GM19463 (cell line): ENCODE measurements around the gene SLC24A3.
A peak's percentile ranks its signal among the peaks of the same experiment; 100 is the strongest.
"Not testable (repeated sequence)": the region's sequence is repeated elsewhere in the genome, so short reads cannot be mapped to it uniquely, and the experiment has no call there.

Experiments
- ATAC-seq: cut with Tn5 transposase; IDR thresholded peaks from one replicate; pipeline ENCODE4 v1.9.1; 2021; ENCODE audit warnings: mild to moderate bottlenecking, moderate library complexity; ENCODE audit not compliant: unreplicated experiment

Gene SLC24A3

DNA sequence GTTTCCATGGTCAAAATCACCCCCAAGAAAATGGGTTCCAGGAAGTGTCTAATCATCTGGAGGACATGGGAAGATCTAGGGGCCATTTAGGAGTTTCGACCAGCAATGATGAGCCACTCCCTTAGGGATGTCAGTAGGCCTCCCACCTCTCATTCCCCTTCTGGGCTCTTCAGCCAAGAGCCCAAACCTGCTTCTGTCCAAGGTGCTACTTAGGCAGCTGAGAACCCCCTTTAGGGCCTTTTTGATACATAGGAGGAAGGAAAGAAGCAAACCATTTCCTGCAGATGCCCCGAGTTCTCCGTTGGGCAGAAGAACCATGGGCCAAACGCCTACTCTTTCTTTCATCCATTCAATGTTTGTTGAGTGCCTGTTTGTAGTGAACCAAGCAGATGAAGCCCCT, 404.2 kb downstream of the SLC24A3 start:
- no peak for ATAC-seq

DNA sequence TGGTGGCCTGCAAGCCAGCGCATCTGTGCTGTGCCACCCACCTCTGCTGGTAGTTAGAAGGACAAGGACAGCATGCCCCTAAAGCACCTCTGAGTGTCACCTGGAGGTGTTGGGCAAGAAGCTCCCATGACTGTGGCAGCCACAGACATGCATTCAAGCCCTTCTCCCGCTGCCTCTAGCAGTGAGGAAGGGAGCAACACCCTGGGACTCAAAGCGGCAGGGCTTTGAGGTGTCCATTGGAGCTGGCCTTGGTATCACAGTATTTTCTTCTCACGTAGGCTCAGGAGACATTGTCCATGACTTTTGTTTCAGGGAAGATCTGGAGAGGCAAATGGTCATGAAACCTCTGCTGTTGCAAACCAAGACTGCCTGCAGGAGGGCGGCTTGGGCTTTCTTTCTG, 404.8 kb downstream of the SLC24A3 start:
- no peak for ATAC-seq

DNA sequence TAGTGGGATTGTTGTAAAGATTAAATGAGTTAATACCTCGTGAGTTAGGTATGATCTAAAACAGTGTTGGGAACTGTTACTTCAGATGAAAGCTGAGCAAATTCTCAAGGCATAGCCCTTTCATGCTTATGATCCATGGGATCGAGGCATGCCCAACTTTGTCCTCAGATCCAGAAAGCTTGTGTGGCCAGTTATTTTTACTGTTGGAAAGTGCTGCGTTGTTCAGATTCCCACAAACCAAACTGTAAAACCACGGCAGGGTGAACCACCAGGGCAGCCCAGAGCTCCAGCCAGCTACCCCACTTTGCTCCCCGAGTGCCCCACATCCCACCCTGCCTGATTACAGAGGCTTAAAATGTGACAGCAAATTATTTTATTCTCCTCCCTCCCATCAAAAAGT, 406.3 kb downstream of the SLC24A3 start:
- ATAC-seq = no peak

DNA sequence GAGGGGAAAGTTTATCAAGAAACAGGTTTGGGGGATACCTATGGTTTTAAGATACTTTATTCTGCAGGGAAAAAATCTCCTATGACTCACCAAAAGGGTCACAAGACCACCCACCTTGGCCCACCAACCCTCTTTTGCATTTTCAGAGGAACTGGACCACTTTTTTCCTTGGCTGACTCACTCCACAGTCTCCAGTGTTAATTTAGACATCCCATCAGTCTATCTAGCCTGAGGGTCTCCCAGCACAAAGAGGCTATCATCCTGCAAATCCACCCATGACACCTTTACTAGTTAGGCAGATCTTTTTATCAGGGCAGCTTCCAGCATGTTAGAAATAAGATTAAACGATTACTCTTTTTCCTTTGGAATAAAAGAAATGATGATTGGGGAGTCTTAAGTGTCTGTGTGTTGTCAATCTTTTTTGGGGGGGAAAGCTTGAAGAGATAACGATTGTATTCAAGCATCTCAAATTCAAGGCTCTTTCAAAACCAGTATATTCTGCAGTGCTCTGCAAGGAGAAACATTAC, 407.5 kb downstream of the SLC24A3 start:
- no peak for ATAC-seq

DNA sequence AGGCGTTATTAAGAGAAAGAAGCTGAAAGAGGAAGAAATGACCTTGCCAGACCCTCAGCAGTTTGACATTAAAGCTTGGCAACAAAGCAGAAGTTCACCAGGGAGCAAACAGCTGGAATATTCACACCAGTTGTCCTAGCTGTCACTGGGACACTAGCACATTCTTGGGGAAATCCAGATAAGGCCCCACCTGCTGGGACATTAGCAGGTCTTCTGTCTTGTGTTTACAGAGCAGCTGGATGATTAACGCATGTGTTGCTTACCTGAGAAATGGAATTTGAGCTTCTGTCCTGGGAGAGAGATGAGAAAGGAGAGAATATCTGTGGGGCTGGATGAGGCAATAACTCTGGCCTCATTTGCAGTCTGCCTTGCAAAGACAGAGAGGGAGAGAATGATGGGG, 408.0 kb downstream of the SLC24A3 start:
- no peak for ATAC-seq

DNA sequence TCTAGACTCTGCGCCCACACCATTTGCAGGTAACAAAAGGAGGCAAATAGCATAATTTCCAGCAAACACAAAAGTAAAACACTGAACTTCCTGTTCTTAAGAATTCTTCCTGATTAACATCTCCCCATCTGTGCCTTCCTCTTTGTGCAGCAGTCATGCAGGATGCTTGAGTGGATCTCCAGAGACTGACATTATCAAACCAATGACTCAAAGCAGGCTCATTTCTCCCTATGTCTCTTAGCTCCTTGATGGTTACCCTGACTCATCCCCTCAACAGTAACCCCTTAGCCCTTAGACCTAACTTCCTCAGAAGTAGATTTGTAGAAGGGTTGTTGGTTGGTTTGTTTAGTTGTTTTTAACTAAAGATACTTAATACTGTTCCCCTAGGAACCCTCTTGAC, 408.6 kb downstream of the SLC24A3 start:
- no peak for ATAC-seq

DNA sequence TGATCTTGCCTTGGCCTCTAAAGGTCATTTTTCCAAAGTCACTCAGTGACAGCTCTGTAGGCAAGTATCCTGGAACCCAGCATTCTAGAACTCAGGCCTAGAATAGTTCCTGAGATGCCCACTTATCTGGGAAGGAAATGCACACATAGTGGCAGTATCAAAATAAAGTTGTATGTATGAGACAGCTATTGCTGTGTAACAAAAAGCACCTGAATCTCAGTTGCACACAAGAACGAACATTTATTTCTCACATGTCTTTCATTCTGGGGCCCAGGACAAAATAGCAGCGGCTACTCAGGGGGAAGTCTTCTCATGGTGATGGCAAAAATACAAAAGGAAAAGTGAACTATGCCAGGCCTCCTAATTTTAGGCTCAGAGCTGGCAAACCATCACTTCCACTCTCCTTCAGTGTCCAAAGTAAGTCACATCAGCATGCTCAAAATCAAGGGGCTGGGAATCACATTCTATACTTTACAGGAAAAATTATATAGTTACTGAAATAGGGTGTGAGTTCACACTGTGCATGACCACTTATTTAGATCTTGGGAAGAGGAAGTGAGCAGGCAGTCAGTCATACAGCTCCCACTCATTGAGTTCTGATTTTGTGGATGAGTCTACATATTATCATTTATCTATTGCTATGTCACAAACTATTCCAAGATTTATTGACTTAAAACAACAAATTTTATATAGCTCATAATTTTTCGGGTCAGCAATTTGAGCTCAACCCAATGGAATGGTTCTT, 412.0 kb downstream of the SLC24A3 start:
- no peak for ATAC-seq

DNA sequence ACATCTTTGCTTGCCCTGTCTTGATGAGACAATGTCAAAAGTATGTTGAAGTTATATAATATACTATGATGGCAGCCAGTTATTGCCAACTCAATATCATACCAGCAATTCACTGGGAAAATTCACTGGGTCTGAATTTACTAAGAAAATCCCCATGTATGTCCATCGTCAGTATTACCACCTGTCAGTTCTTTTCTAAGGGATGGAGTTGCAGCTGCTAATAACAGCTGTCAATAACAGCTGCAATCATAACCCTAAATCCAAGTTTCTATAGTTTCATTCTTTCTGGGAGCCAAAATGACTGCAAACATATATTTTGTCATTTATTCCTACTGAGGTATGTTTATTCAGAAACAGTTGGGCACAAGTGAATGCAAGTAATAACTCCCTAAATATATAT, 413.0 kb downstream of the SLC24A3 start:
- ATAC-seq = no peak

DNA sequence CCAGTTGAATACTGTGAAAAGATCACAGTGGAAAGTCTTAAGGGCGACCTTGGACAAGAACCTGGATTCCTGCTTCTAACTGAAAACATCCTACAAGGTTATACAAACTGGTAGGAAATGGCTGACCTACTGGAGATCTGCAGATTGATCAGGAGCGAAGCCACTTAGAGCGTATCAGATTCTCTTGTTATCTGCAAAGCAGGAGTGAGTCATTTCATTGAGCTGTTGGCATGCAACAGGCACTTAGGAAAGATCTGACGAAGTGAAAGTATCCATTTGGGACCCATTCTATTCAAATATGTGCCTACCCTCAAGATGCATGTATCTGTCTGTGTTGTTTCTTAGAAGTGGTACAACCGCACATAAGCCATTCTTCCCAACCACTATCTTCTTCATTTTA, 414.5 kb downstream of the SLC24A3 start:
- no peak for ATAC-seq

DNA sequence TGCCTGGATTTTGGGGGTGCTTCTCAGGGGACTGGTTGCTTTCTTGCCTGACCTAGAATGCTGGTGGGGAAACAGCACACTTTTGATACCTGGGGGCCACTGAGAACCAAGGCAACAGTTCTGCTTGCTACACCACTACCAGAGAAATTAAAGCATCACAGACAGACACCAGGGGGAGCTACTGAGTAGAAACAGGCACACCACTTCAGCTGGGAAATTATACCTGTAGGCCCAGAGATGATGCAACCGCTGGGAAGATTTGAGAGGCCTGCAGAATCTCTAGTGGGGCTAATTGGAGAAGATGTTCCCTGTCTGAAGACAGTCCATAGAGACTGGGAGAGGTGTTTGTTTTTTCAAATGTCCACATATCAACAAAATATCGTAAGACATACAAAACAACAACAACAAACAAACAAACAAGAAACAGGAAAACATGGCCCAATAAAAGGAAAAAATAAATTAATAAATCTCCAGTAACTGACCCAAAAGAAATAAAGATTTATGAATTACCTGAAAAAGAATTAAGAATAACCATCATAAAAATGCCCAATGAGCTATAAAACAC, 416.2 kb downstream of the SLC24A3 start:
- ATAC-seq = peak; percentile 60

DNA sequence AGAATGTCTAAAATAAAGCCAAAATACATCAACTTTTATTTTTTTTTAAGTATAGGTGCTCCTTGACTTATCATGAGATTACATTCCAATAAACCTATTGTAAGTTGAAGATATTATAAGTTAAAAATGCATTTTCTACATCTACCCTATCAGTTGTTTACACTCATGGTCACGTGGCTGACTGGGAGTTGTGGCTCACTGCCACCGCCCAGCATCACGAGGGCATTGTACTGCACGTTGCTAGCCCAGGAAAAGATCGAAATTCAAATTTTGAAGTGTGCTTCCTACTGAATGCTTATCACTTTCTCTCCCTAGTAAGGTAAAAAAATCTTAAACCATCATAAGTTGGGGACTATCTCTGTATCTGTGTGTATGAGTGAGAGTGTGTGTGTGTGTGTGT, 419.0 kb downstream of the SLC24A3 start:
- ATAC-seq = no peak

DNA sequence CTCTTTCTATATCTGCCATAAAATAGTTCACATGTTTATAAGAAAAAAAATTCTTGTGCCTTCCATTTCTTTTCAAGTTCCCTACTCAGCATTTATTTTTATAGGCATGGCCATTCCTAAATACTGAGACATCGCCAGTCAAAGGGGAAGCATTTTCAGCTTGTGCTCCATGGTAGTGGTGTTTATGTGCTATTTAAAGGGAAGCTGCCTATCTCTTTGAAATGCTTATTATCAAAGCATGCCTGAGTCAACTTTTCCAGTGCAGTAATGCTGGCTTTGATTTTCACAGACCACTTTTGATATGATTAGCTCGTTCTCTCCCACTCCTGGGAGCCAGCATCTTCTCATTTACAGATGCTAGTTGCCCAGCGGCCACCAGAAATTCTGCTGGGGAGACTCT, 421.5 kb downstream of the SLC24A3 start:
- ATAC-seq = no peak

DNA sequence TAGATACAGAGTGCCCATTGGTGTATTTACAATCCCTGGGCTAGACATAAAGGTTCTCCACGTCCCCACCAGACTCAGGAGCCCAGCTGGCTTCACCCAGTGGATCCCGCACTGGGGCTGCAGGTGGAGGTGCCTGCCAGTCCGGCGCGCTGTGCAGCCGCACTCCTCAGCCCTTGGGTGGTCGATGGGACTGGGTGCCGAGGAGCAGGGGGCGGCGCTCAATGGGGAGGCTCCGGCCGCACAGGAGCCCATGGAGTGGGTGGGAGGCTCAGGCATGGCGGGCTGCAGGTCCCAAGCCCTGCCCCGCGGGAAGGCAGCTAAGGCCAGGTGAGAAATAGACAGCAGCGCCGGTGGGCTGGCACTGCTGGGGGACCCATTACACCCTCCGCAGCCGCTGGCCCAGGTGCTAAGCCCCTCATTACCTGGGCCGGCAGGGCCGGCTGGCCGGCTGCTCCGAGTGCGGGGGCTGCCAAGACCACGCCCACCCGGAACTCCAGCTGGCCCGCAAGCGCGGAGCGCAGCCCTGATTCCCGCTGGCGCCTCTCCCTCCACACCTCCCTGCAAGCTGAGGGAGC, 427.1 kb downstream of the SLC24A3 start:
- not testable (repeated sequence) for ATAC-seq

DNA sequence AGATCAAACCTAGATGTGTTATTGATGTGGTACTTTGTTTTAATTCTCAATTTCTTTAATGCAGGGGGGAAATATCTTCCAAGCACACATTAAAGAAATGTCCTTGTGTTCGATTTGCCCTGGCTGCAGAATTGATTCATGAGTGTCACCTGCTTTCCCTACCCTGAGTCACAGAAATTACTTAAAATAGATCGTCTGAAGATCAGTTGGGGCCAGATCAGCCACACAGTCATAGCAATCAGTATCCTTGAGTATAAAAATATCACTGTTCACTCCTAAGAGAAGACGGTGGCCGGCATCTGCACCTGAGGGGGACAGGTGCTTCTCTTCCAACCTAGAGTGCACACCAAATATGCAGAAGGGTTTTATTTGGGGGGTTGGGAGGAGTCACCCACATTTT, 430.4 kb downstream of the SLC24A3 start:
- ATAC-seq = no peak

DNA sequence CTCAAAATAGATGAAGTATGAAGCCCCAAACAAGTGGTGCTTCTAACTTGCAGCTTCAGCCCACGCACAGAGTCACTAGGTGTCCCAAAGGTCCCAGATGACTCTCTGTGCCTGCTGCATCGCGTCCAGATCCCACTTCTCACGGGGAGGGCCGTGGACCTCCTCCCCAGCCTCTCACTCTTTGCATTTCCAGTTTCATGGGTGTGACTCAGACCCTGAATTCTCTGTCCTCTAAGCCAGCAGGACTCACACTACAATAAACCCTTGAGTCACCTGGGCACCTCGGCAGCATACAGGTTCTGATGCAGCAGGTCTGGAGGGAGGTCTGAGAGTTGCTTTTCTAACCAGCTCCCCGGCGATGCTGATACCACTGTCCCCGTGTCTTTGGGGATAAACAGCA, 431.6 kb downstream of the SLC24A3 start:
- ATAC-seq = peak; percentile 71

DNA sequence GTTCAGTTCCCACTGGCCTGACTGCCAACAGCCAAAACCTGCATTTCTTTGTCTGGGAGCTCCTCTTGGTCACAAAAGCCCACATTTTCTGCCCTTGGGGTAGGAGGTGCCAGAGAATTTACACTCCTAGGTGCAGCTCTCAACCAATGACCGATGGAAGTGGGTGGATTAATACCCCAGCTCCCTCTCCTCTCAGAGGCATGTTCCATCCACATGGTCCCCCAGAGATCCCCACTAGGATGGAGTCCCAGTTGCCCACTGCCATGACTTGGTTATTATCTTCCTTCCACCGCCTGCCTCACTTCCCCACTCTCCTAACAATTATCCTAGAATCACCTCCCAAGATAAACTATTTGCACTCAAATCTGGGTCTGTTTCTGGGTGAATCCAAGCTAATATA, 434.5 kb downstream of the SLC24A3 start:
- no peak for ATAC-seq

DNA sequence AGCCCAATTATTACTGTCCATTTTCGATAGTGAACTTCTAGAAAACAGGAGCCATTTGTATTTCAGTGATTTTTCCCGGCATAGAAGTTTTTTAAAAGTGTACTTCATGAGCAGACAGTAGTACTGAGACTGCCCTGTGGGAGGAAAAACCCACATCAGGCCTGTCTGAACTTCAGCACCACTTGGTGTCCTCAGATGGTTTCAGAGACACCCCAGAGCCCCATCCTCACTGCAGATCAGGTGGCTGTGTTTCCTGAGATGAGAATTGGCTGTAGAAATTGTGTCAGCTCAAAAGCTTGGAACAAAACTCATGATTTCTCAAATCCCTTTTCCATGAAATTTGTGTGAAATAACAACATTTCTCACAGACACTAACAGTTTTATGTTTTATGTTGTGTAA, 435.6 kb downstream of the SLC24A3 start:
- no peak for ATAC-seq

DNA sequence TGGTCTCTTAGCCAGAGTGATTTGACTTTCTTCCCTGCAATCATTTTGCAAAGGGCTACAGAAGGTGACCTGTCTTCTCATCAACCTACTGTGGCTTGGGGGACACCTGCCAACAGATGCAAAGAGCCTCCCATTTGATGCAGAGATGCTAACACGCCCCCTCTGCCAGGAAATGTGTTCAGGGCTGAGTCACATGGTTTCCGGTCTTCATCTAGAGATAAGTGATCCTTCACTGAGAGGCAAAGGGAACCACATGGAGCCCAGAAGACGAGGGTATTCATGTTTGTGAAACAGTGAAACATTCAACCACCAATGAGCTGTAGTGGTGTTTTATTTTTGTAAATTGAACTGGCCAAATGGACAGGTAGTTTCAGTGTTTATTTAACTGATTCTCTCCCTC, 436.6 kb downstream of the SLC24A3 start:
- no peak for ATAC-seq

DNA sequence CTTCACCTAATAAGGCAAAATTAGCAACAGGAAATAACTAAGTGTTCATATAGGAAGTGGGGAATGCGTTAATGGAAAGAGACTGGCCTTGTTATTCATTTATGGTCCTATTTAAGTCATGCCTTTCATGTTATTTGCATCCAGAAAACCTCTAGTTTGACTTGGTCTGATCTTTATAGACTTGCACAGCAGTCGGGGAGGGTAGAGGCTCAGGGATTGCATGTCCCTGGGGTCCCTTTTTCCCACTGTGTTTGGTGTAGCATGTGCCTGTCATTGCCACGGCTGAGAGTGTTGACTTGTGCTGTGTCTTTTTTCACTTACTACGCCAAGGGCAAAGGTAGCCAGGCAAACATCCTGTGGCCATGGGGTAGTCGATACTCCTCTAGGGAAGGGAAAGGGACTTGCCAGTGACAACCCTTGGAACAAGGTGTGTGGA, 440.2 kb downstream of the SLC24A3 start:
- ATAC-seq = peak; percentile 67

DNA sequence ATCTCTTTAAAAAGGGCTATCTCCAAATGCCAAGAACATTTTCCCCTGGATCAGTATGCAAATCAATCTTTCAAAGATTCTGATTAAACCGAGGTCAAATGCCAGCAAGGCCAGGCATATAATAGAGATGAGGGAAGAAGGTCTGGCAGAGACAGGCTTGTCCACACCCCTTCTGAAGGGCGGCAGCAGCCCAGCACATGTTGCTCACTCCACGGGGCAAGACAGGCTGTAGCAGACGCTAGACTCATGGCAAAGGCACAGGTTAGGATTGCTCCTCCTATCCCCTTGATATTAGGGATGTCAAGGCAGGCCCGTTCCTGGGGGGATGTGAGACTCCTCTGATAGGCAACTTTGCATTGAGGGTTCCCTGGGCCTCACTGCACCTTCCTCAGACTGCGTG, 440.9 kb downstream of the SLC24A3 start:
- ATAC-seq = no peak

DNA sequence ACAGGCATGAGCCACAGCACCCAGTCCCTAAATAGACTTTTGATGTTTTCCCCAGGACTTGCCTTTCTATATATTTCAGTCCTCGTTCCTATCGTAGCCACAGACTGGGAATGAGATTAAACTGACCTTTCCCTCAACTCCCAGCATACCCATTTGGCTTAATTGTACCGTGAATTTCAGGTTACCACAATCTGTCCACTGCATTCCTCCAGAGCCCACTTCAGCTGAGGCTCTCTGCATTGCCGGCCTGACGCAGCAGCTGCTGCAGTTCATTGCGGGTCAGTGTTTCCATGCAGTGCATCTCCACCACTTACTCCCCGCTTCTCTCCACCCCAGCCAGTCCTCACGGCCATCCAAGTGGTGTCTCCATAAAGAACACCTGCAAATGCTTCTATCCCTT, 442.5 kb downstream of the SLC24A3 start:
- ATAC-seq = no peak

DNA sequence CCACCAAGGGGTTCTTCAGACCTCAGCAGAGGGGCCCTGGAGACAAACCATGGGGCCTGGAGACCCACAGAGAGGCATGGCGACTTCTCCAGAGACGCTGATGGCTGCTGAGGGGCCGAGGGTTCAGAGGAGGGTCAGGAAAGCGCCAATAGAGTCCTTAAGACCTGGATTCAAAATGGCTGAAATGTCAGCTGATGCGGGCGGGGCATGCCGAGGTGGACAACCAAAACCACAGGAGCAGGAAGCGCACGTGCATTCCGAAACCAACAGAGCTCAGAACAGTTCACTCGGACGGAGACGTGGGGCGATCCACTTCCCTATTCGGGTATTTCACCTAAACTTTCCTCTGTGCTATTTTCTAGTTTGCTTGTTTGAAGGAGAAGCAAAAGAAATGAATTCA, 445.7 kb downstream of the SLC24A3 start:
- ATAC-seq = peak; percentile 58
